ENCODE data around the gene CATSPER1.
A peak's percentile ranks its signal among the peaks of the same experiment; 100 is the strongest.

CATSPER1 gene

DNA sequence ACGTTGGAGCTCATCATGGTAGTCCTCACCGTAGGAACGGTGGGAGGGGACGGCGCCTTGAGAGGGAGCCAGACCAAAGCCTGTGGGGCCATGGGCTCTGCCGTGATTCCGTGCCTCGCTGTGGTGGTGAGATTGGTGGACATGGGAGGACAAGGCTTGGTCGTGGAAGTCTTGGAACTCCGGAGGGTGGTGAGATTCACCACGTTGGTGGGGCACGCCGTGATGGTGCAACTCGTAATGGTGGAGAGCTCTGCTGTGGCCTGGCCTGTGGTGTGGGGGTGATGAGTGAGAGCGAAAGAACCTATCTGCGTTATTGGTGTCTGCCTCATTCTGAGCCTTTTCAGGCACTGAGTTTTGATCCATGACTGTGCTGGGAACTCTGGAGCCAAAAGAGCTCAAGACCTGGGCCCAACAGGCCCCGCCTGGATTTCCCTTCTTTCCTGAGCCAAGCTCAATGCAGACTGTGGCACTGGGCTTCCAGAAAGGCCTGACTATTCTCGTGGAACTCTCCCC lies at the start of gene CATSPER1:
CATSPER1 (minus strand) TSS at position 463 of the 513 bp plus-strand sequence; CDS start at position 363, 100 bp downstream.
- no peak for DNase-seq

DNA sequence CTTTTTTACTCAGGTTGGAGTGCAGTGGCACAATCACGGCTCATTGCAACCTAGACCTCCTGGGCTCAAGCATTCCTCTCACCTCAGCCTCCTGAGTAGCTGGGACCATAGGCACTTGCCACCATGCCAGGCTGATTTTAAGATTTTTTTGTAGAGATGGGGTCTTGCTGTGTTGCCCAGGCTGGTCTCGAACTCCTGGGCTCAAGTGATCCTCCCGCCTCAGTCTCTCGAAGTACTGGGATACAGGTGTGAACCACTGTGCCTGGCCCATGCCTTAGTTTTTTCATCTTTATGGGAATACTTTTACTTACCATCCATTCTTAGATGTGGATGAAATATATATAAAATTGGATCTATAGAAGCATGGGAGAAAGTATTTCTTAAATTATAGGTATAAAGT lies 49.0 kb upstream of the CATSPER1 start:
- no peak for DNase-seq

GRCh38 chr11:66073669-66074068 lies 47.4 kb upstream of the CATSPER1 start:
- DNase-seq: no peak

GRCh38 chr11:66072518-66072917 lies 46.2 kb upstream of the CATSPER1 start:
- DNase-seq: no peak

GRCh38 chr11:66072081-66072480 lies 45.8 kb upstream of the CATSPER1 start:
- DNase-seq: no peak

DNA sequence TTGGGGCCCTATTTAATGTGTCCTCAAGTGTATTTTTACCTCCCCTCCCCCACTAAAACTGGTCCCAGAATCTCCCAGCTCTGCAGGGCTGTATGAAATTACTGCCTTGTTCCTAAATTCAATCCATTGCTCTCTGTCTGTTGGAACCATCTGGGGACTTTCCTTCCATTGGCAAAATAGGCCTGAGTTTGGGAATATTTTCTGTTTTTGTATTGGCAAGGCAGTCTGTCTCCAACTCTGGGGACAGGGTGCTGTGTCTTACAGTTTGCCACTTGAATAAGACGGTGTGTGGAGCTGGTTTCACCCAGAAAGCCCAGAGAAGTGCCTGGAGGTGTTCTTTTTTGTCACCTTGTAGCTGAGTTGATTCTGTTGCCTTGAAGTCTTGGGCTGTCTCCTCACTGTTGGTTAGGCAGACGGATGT lies 45.1 kb upstream of the CATSPER1 start:
- no peak for DNase-seq

- DNase-seq: no peak
These were observed 44.5 kb upstream of the CATSPER1 start for GRCh38 chr11:66070604-66071380.

DNA sequence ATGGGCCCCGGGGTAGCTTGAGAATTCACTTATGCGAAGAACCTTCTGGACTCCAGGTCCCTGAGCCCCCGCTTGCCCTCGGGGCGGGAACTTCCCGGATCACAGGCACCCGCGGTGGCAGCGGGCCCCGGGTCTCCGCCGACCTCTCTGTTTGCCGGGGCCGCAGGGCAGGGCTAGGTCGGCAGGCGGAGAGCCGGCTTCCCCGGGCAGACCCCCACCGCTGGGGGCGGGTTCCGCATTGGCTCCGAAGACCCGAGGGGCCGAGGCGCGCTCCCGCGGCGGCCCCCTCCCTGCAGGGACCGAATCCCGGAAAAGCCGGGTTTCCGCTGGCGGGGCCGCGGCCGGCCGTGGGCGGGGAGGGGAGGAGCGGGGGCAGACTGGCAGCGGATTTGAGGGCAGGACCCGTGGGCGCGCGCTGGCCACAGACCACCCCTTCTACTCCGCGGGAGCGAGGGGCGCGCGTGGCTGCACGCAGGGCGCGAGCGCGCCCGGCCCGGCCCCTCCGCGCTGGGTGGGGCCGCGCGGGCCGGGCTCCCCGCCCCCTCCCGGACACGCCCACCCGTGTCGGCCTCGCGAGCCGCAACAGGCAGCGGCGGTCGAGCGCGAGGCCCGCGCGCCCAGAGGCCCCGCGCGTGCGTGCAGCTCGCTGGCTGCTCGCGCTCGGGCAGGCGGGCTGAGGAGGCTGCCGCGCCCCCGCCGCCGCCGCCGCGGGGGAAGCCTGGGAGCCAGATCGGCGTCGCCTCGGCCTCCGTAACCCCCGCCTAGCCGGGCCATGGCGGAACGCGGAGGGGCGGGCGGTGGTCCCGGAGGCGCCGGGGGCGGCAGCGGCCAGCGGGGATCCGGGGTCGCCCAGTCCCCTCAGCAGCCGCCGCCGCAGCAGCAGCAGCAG lies 43.7 kb upstream of the CATSPER1 start, which contains the start of gene PACS1:
PACS1 (plus strand) TSS at position 558 of the 889 bp plus-strand sequence; CDS start at position 773, 215 bp downstream.
- peak; percentile 49 for DNase-seq

DNA sequence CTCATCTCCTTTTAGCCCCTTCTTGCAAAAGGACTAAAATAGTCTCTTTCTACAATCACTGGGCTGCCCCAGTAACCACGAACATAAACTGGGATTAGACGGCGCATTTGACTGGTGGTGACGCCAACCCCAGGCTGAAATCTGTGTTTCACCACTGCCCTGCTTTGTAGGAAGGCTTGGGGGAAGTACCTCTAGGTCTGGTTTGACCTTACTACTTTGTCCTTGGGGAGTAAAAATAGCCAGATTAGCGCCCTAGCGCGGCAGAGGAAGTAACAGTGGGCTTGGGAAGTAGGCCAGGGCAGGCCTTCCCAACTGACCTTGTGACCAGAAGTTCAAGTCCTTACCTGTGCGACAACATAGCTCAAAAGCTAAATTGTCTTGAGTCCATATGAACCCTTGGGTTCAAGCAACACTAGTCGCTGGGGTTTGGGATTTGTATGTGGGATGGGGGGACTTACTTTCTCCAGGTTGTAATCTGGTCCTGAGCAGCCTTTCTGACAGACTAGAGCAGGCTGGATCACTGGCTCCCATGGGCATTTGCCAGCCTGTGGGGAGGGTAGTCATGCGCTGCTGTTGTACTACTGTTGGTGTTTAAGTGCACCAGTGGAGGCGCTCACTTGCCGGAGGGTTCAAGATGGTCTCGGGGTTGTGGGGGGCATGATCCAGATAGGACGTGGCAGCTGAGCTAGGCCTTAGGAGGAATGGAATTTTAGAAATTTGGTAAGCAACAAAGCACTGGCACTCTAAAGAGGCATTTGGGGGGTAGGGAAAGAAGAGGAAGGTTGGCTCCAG lies 42.8 kb upstream of the CATSPER1 start:
- DNase-seq: no peak

- peak; percentile 47 for DNase-seq
These were observed 42.0 kb upstream of the CATSPER1 start for GRCh38 chr11:66068154-66068821.

DNA sequence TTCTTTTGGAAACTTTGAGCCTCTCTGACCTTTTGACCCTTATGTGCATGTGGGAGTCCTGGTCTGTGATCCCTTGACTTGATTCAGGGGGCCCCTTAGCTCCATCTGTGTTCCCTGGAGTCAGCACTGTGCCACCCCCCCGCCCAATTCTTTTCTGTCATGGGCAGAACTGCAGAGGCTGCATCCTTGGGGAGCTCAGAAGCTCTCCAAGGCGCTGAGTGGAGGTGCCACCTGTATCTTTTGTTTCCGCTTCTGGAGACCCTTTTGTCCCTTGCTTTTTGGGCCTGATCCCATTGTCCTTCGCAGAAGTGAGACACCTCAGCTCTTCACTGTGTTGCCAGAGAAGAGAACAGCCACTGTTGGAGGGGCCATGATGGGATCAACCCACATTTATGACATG lies 41.4 kb upstream of the CATSPER1 start:
- no peak for DNase-seq

DNA sequence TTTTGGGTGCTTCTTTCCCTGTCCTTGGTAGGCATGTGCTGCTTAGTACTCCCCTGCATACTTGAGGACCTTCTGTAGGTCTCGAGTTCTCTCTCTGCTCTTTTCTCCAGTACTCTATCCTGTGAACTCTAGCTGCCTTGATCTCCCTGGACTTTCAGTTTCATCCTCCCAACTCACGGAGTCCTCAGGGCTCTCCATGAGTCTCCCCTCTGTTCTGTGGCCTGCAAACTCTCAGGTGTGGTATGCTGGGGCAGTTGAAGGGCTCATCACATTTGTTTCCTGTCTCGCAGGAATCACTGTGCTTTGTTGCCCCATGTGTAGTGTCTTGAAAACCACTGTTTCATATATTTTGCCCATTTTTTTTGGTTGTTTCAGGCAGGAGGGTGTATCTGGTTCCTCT lies 40.5 kb upstream of the CATSPER1 start:
- DNase-seq: no peak

- no peak for DNase-seq
These were observed 38.3 kb upstream of the CATSPER1 start for GRCh38 chr11:66064571-66064970.

DNA sequence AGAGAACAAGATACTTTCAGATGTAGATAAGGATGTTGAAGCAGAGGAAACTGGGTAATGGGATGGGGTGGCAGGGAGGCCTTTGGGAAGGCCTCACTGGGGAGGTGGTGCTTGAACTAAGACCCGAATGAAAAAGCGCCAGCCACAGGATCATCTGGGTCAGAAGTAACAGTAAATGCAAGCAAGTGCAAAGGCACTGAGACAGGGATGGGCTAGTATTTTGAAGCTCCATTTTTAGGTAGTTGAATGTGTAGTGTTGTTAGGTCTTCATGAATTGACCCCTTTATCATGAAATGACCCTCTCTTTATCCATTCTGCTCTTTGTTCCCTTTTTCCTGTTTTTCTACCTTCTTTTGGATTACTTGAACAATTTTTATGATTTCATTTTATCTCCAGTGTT lies 37.6 kb upstream of the CATSPER1 start:
- no peak for DNase-seq

DNA sequence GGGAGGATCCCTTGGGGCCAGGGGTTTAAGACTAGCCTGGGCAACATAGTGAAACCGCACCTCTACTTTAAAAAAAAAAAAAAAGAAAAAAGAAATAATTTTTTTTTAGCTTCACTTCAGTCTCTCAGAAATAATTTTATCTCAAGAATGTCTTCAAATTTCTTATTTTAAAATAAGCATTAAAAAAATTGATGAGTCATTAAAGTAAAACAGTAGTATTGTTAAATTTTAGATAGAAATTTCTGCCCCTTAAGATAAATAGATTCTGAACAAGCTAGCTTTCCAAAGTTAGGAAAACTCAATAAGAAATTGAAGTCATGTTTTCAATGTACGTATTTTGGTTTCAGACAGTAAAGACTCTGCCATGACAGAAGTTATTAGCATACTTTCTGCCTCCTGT lies 36.1 kb upstream of the CATSPER1 start:
- no peak for DNase-seq

- DNase-seq: no peak
These were observed 35.0 kb upstream of the CATSPER1 start for GRCh38 chr11:66061268-66061667.

GRCh38 chr11:66059966-66060680 lies 33.8 kb upstream of the CATSPER1 start:
- no peak for DNase-seq

GRCh38 chr11:66056501-66056900 lies 30.2 kb upstream of the CATSPER1 start:
- no peak for DNase-seq

DNA sequence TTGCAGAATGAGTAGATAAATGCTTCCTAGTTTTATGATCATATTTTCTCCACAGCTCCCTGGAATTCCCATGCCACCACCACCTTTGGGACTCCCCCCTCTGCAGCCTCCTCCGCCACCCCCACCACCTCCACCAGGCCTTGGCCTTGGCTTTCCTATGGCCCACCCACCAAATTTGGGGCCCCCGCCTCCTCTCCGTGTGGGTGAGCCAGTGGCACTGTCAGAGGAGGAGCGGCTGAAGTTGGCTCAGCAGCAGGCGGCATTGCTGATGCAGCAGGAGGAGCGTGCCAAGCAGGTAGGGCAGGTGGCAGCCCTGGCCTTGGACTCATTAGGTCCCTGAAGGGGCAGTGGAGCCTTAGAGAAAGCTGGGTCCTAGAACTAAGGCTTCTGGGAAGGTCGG lies 28.7 kb upstream of the CATSPER1 start:
- no peak for DNase-seq

DNA sequence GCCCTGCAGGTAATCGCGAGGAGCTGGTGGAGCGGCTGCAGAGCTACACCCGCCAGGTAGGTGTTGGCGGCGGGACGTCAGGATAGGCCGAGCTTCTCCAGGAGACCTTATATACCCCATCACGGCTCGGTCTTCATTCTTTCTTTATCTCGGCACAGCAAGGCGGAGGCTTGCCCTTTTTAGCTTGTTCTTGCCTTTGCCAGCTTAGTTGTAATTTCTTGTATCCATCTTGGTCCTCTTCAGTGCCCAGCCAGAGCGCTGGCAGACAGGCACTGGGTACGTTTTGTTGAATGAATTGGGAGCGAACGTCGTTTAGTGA lies 26.3 kb upstream of the CATSPER1 start:
- no peak for DNase-seq

GRCh38 chr11:66051766-66052663 lies 25.7 kb upstream of the CATSPER1 start, which contains the start of gene SF3B2:
Gene SF3B2, plus strand, starts transcription at chr11:66052364. Its CDS starts 21 bp downstream, at chr11:66052385.
- DNase-seq: peak; percentile 96
